Endothelial cell of umbilical vein (primary cell): ENCODE data around the gene TRERF1. TPM values are rescaled to one million over a fixed set of nuclear protein-coding genes. Genes with fewer than 3 reads are reported as not detected.

Experiments used
- BruUV-seq: library from RNA; stranded (reverse); fragments of 400-500 nt; replicated peaks from 2 replicates; lab custom pipeline; 2021; lab: Mats Ljungman, UMichigan
- CTCF ChIA-PET: fragments of 300-600, 350-600 bp; sonication (Branson Sonifier 250); formaldehyde crosslinking; loops from one replicate; lab custom pipeline; 2021; ENCODE audit warnings: antibody characterized with exemption, inconsistent platforms; lab: Charles Lee
- POLR2A ChIA-PET: fragments of 300-600, 350-600 bp; sonication (Branson Sonifier 250); formaldehyde crosslinking; loops from one replicate; lab custom pipeline; 2021; ENCODE audit warnings: antibody characterized with exemption, inconsistent platforms; lab: Charles Lee
- DNase-seq: peaks from one replicate; pipeline ENCODE4 v3.0.0-alpha.2; 2011; ENCODE audit warnings: low read depth, low spot score
- FAIRE-seq: peaks from 2 replicates; lab custom pipeline; 2011; peaks lifted over from hg19 to GRCh38; lab: Jason Lieb, UNC
- H2AFZ ChIP-seq: 2 replicates; pipeline ENCODE4 v1.6.0; 2012; ENCODE audit warnings: low read depth, low read length, control low read depth, inconsistent platforms
- H3K27ac ChIP-seq: 2 replicates; pipeline ENCODE4 v1.5.1; 2011; ENCODE audit warnings: low read depth, mild to moderate bottlenecking, control low read depth, low read length, moderate library complexity; ENCODE audit not compliant: insufficient read depth
- H3K27me3 ChIP-seq, 2 experiments: 2 replicates each; pipeline versions ENCODE4 v1.6.0 to v1.6.1; 2011; ENCODE audit warnings: low read length in 2 of 2, mixed read lengths in 1 of 2; ENCODE audit not compliant: control insufficient read depth in 2 of 2, insufficient read depth in 2 of 2
- H3K36me3 ChIP-seq, 2 experiments: 2 replicates in 1 of 2; 3 replicates in 1 of 2; pipeline ENCODE4 v1.5.1; 2011; ENCODE audit warnings: low read length in 2 of 2, mild to moderate bottlenecking in 1 of 2, moderate library complexity in 1 of 2; ENCODE audit not compliant: control insufficient read depth in 2 of 2, insufficient read depth in 2 of 2; ENCODE audit errors: extremely low read depth in 1 of 2
- H3K4me1 ChIP-seq: 3 replicates; pipeline ENCODE4 v1.5.1; 2011; ENCODE audit warnings: mild to moderate bottlenecking, low read length; ENCODE audit not compliant: control insufficient read depth, insufficient read depth; ENCODE audit errors: extremely low read depth
- H3K4me2 ChIP-seq: 2 replicates; pipeline ENCODE4 v1.6.1; 2011; ENCODE audit warnings: low read length, control low read depth, mixed read lengths; ENCODE audit not compliant: insufficient read depth
- H3K4me3 ChIP-seq, 3 experiments: fragments of 200-600 bp in 1 of 3; sonication (generic), shearing (Covaris generic) in 1 of 3; replicated peaks in 1 of 3; 2 replicates each; pipeline ENCODE4 v1.5.1; 2011 to 2016; ENCODE audit warnings: control low read depth in 3 of 3, low read length in 3 of 3, mild to moderate bottlenecking in 2 of 3, inconsistent platforms in 1 of 3, low read depth in 1 of 3, moderate library complexity in 1 of 3; ENCODE audit not compliant: insufficient read depth in 1 of 3
- H3K79me2 ChIP-seq: 2 replicates; pipeline ENCODE4 v1.6.0; 2012; ENCODE audit warnings: low read length, inconsistent platforms; ENCODE audit not compliant: control insufficient read depth, insufficient read depth
- H3K9ac ChIP-seq: replicated peaks from 2 replicates; pipeline ENCODE3; 2011; ENCODE audit warnings: low read length, control low read depth; ENCODE audit not compliant: insufficient read depth; ENCODE audit errors: extremely low read depth
- H3K9me1 ChIP-seq: replicated peaks from 3 replicates; pipeline ENCODE4 v1.6.0; 2011; ENCODE audit warnings: mild to moderate bottlenecking, low read length; ENCODE audit not compliant: control insufficient read depth, insufficient read depth; ENCODE audit errors: extremely low read depth
- H3K9me3 ChIP-seq: replicated peaks from 2 replicates; pipeline ENCODE4 v1.5.1; 2012; ENCODE audit warnings: low read length, inconsistent platforms; ENCODE audit not compliant: control insufficient read depth, insufficient read depth
- H4K20me1 ChIP-seq: replicated peaks from 2 replicates; pipeline ENCODE3; 2011; ENCODE audit warnings: mild to moderate bottlenecking, low read length; ENCODE audit not compliant: control insufficient read depth, insufficient read depth; ENCODE audit errors: extremely low read depth
- CTCF ChIP-seq, 2 donors: IDR thresholded peaks; 1 replicate in 1 of 2; 2 replicates in 1 of 2; pipeline ENCODE4 v1.5.1; 2011; ENCODE audit warnings: low read length in 2 of 2, mild to moderate bottlenecking in 2 of 2, moderate library complexity in 2 of 2, control low read depth in 1 of 2, inconsistent platforms in 1 of 2, low read depth in 1 of 2; ENCODE audit not compliant: insufficient read depth in 1 of 2; ENCODE audit errors: extremely low read depth in 1 of 2
- EZH2 ChIP-seq: IDR thresholded peaks from 2 replicates; pipeline ENCODE4 v1.6.1; 2012; ENCODE audit warnings: borderline replicate concordance, low read depth, mild to moderate bottlenecking, moderate library complexity, low read length, inconsistent platforms; ENCODE audit not compliant: severe bottlenecking
- FOS ChIP-seq: IDR thresholded peaks from 2 replicates; pipeline ENCODE4 v1.6.1; 2011; ENCODE audit warnings: mild to moderate bottlenecking, low read length, moderate library complexity, borderline replicate concordance; ENCODE audit not compliant: insufficient read depth
- GATA2 ChIP-seq: IDR thresholded peaks from 2 replicates; pipeline ENCODE4 v1.7.0; 2011; ENCODE audit warnings: low read depth, mild to moderate bottlenecking, moderate library complexity, mixed read lengths, low read length; ENCODE audit not compliant: insufficient read length, insufficient read depth
- JUN ChIP-seq: IDR thresholded peaks from 2 replicates; pipeline ENCODE4 v1.6.1; 2011; ENCODE audit warnings: borderline replicate concordance, low read depth; ENCODE audit not compliant: insufficient read length, insufficient read depth
- MAX ChIP-seq: IDR thresholded peaks from 2 replicates; pipeline ENCODE4 v1.6.1; 2011; ENCODE audit not compliant: insufficient read depth, insufficient read length
- MYC ChIP-seq: IDR thresholded peaks from one replicate; pipeline ENCODE4 v1.6.1; 2011; ENCODE audit warnings: mild to moderate bottlenecking, low read depth, low read length
- POLR2A ChIP-seq: IDR thresholded peaks from 2 replicates; pipeline ENCODE4 v1.6.1; 2012; ENCODE audit warnings: low read depth, mild to moderate bottlenecking, control low read depth, low read length
- POLR2AphosphoS5 ChIP-seq: IDR thresholded peaks from 2 replicates; pipeline ENCODE4 v1.6.1; 2012; ENCODE audit warnings: low read depth, mild to moderate bottlenecking, control low read depth, low read length, moderate library complexity; ENCODE audit not compliant: insufficient read depth
- dilution Hi-C: fragments of 300-500 bp; cut with MboI; formaldehyde crosslinking; loops from one replicate; pipeline ENCODE4 v1.15.0; 2019; ENCODE audit warnings: low sequenced_read_pairs; ENCODE audit not compliant: extremely low pct_ligation_motif_present
- intact Hi-C: fragments of 100-400 bp; cut with micrococcal nuclease; formaldehyde crosslinking; loops from one replicate; pipeline ENCODE4 v1.10.0; 2022
- polyA plus RNA-seq, 4 experiments: library from polyadenylated mRNA; depleted of rRNA in 3 of 4; stranded (reverse) in 3 of 4; unstranded in 1 of 4; fragments of >200 nt; gene quantifications; 2 replicates each; pipeline versions ENCODE4 v1.2.1 to v1.2.3, GENCODE V29; 2011 to 2012; ENCODE audit warnings: missing spikeins in 1 of 4
- total RNA-seq: library from RNA; stranded (reverse); gene quantifications from 2 replicates; pipeline ENCODE4 v1.2.3, GENCODE V29; 2021

Gene TRERF1
- total and polyA plus RNA-seq, 2 donors (not counting 3 experiments of a cell fraction or from before 2014, with no cell fraction given) = 0.73 to 5.5 TPM

GRCh38 chr6:42280966-42281533 is 170.7 kb downstream of the TRERF1 start:
- FAIRE-seq = no peak
- no peak for DNase-seq
- BruUV-seq = no TSS peak
- intact Hi-C loops (no loop called here), dilution Hi-C loops (no loop called here)
- no peak overlapping the region for H2AFZ ChIP-seq
- TF ChIP-seq FOS (no peak), POLR2AphosphoS5 (no peak), JUN (no peak), EZH2 (no peak), MYC (no peak), GATA2 (no peak), POLR2A (no peak), MAX (no peak), CTCF (IDR thresholded peaks at IDR 0.05; ENCODE audit: extremely low read depth in 1 of 2, insufficient read depth in 1 of 2, low read depth in 1 of 2, low read length in 2 of 2) (no peak)
- H3K79me2 ChIP-seq = no peaks in the 10 kb centered on the region
- H3K9me3 ChIP-seq = no peaks in the 10 kb centered on the region
- no peaks in the 10 kb centered on the region for H4K20me1 ChIP-seq
- H3K9me1 ChIP-seq = no peaks in the 10 kb centered on the region
- H3K27me3 ChIP-seq = no peaks in the 10 kb centered on the region
- CTCF ChIA-PET = interaction anchor here (1.0 kb wide), 1 partner anchor 12 kb away, joined by 3 read pairs; no protein-coding TSS in a partner anchor
- no peaks in the 10 kb centered on the region for H3K36me3 ChIP-seq
- no peak overlapping the region for H3K4me3 ChIP-seq
- POLR2A ChIA-PET = no interaction called here
- H3K27ac ChIP-seq = no peak overlapping the region
- no peak overlapping the region for H3K9ac ChIP-seq
- peaks cover 13% of the 10 kb centered on the region for H3K4me1 ChIP-seq
- no peak overlapping the region for H3K4me2 ChIP-seq
